ENCODE results near the gene POC1B.

- TF ChIP-seq, protein P1, sequence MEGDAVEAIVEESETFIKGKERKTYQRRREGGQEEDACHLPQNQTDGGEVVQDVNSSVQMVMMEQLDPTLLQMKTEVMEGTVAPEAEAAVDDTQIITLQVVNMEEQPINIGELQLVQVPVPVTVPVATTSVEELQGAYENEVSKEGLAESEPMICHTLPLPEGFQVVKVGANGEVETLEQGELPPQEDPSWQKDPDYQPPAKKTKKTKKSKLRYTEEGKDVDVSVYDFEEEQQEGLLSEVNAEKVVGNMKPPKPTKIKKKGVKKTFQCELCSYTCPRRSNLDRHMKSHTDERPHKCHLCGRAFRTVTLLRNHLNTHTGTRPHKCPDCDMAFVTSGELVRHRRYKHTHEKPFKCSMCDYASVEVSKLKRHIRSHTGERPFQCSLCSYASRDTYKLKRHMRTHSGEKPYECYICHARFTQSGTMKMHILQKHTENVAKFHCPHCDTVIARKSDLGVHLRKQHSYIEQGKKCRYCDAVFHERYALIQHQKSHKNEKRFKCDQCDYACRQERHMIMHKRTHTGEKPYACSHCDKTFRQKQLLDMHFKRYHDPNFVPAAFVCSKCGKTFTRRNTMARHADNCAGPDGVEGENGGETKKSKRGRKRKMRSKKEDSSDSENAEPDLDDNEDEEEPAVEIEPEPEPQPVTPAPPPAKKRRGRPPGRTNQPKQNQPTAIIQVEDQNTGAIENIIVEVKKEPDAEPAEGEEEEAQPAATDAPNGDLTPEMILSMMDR (conservative IDR thresholded peaks at IDR 0.05; ENCODE audit: low read depth, low read length) = no peak
- no peak for TF ChIP-seq EZH2phosphoT487 (IDR thresholded peaks at IDR 0.05; ENCODE audit: borderline replicate concordance, low read length)
Measured at GRCh38 chr12:89376202-89376529, 149.7 kb downstream of the POC1B start.

Data from PC-3 (cell line).